HEK293 (cell line): ENCODE data around the gene MDFI.

Experiments used
- EGR2 ChIP-seq: fragments of 450-650 bp; formaldehyde crosslinking; IDR thresholded peaks from 2 replicates; pipeline ENCODE4 v1.5.1; 2016; ENCODE audit warnings: low read depth, missing biosample characterization, missing genetic modification characterization
- KLF10 ChIP-seq: fragments of 450-650 bp; IDR thresholded peaks from 2 replicates; pipeline ENCODE4 v1.5.1; 2018; ENCODE audit warnings: missing biosample characterization, mild to moderate bottlenecking, missing genetic modification characterization
- SETDB1 ChIP-seq: IDR thresholded peaks from one replicate; pipeline ENCODE4 v1.6.1; 2017; ENCODE audit warnings: mild to moderate bottlenecking, low read length, moderate library complexity, mixed read lengths; ENCODE audit not compliant: insufficient read length
- ZNF114 ChIP-seq: fragments of 450-650 bp; formaldehyde crosslinking; IDR thresholded peaks from 2 replicates; pipeline ENCODE4 v1.5.0; 2017; ENCODE audit warnings: missing biosample characterization, missing genetic modification characterization
- ZNF121 ChIP-seq: fragments of 450-650 bp; formaldehyde crosslinking; IDR thresholded peaks from 2 replicates; pipeline ENCODE4 v1.5.1; 2016; ENCODE audit warnings: missing biosample characterization, missing genetic modification characterization
- ZNF140 ChIP-seq: fragments of 450-650 bp; formaldehyde crosslinking; IDR thresholded peaks from 2 replicates; pipeline ENCODE4 v1.5.1; 2016; ENCODE audit warnings: missing biosample characterization, missing genetic modification characterization
- ZNF37A ChIP-seq: fragments of 450-650 bp; IDR thresholded peaks from 2 replicates; pipeline ENCODE4 v1.5.1; 2018; ENCODE audit warnings: missing biosample characterization, missing genetic modification characterization
- ZNF560 ChIP-seq: fragments of 450-650 bp; formaldehyde crosslinking; IDR thresholded peaks from 2 replicates; pipeline ENCODE4 v1.5.1; 2017; ENCODE audit warnings: missing biosample characterization, missing genetic modification characterization, borderline replicate concordance
- ZNF660 ChIP-seq: fragments of 450-650 bp; IDR thresholded peaks from 2 replicates; pipeline ENCODE4 v1.5.1; 2018; ENCODE audit warnings: missing biosample characterization, mild to moderate bottlenecking, missing genetic modification characterization
- ZSCAN23 ChIP-seq: fragments of 450-650 bp; formaldehyde crosslinking; IDR thresholded peaks from 2 replicates; pipeline ENCODE4 v1.5.1; 2016; ENCODE audit warnings: missing biosample characterization, missing genetic modification characterization
- TF ChIP-seq, protein P1 (sequence below): fragments of 450-650 bp; formaldehyde crosslinking; IDR thresholded peaks from 2 replicates; pipeline ENCODE4 v1.5.1; 2016; ENCODE audit warnings: missing biosample characterization, missing genetic modification characterization
- TF ChIP-seq, protein P2 (sequence below): fragments of 450-650 bp; formaldehyde crosslinking; IDR thresholded peaks from 2 replicates; pipeline ENCODE4 v1.5.1; 2016; ENCODE audit warnings: missing biosample characterization, missing genetic modification characterization
- TF ChIP-seq, protein P3 (sequence below): fragments of 450-650 bp; formaldehyde crosslinking; IDR thresholded peaks from 2 replicates; pipeline ENCODE4 v1.5.1; 2016; ENCODE audit warnings: missing biosample characterization, missing genetic modification characterization
- TF ChIP-seq, protein P4 (sequence below): fragments of 450-650 bp; formaldehyde crosslinking; IDR thresholded peaks from 2 replicates; pipeline ENCODE4; 2016; ENCODE audit warnings: missing biosample characterization, missing genetic modification characterization

DNA sequence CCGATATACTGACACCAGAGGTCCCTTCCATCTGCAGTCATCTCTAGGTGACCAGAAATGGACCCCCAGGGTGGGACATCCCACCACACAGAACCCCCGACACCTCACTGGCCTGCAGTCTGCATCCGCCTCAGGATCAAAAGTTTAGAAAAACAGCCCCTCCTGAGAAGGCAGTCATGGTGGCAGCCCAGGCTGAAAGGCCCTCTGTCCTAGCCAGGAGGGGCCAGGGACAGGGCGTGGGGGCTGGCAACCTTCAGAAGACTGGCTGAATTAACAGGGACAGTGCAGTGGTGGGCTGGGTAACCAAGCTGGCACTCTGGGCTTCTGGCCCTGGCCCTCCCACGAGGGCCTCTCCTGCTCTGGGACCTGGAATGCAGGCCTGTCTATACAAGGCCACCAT lies 34.3 kb upstream of the MDFI start:
- TF ChIP-seq, protein P1, sequence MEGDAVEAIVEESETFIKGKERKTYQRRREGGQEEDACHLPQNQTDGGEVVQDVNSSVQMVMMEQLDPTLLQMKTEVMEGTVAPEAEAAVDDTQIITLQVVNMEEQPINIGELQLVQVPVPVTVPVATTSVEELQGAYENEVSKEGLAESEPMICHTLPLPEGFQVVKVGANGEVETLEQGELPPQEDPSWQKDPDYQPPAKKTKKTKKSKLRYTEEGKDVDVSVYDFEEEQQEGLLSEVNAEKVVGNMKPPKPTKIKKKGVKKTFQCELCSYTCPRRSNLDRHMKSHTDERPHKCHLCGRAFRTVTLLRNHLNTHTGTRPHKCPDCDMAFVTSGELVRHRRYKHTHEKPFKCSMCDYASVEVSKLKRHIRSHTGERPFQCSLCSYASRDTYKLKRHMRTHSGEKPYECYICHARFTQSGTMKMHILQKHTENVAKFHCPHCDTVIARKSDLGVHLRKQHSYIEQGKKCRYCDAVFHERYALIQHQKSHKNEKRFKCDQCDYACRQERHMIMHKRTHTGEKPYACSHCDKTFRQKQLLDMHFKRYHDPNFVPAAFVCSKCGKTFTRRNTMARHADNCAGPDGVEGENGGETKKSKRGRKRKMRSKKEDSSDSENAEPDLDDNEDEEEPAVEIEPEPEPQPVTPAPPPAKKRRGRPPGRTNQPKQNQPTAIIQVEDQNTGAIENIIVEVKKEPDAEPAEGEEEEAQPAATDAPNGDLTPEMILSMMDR (tag by site-specific recombination) = no peak
- TF ChIP-seq ZNF660 (tag by site-specific recombination) (no peak), SETDB1 (no peak), ZNF114 (tag by site-specific recombination) (no peak), ZNF560 (tag by site-specific recombination) (no peak), EGR2 (no peak), ZNF37A (tag by site-specific recombination) (no peak), ZNF121 (no peak), ZNF140 (tag by site-specific recombination) (no peak), ZSCAN23 (tag by site-specific recombination) (no peak), KLF10 (no peak)
- TF ChIP-seq, protein P2, sequence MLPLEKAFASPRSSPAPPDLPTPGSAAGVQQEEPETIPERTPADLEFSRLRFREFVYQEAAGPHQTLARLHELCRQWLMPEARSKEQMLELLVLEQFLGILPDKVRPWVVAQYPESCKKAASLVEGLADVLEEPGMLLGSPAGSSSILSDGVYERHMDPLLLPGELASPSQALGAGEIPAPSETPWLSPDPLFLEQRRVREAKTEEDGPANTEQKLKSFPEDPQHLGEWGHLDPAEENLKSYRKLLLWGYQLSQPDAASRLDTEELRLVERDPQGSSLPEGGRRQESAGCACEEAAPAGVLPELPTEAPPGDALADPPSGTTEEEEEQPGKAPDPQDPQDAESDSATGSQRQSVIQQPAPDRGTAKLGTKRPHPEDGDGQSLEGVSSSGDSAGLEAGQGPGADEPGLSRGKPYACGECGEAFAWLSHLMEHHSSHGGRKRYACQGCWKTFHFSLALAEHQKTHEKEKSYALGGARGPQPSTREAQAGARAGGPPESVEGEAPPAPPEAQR = no peak
- TF ChIP-seq, protein P3, sequence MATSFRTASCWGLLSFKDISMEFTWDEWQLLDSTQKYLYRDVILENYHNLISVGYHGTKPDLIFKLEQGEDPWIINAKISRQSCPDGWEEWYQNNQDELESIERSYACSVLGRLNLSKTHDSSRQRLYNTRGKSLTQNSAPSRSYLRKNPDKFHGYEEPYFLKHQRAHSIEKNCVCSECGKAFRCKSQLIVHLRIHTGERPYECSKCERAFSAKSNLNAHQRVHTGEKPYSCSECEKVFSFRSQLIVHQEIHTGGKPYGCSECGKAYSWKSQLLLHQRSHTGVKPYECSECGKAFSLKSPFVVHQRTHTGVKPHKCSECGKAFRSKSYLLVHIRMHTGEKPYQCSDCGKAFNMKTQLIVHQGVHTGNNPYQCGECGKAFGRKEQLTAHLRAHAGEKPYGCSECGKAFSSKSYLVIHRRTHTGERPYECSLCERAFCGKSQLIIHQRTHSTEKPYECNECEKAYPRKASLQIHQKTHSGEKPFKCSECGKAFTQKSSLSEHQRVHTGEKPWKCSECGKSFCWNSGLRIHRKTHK = no peak
- TF ChIP-seq, protein P4, sequence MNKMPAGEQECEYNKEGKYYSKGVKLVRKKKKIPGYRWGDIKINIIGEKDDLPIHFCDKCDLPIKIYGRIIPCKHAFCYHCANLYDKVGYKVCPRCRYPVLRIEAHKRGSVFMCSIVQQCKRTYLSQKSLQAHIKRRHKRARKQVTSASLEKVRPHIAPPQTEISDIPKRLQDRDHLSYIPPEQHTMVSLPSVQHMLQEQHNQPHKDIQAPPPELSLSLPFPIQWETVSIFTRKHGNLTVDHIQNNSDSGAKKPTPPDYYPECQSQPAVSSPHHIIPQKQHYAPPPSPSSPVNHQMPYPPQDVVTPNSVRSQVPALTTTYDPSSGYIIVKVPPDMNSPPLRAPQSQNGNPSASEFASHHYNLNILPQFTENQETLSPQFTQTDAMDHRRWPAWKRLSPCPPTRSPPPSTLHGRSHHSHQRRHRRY (tag by site-specific recombination) = no peak
